Measurements from ENCODE around the gene USP4.

The USP4 gene

GRCh38 chr3:49341996-49342395, 2.1 kb upstream of the USP4 start:
- Histone ChIP-seq H3K79me2 (ENCODE audit: low read length) (peaks cover 37% of the 10 kb centered on the region), H3K36me3 (replicated peaks; ENCODE audit: insufficient read depth, low read length) (no peaks in the 10 kb centered on the region), H4K20me1 (ENCODE audit: insufficient read depth, low read length) (no peaks in the 10 kb centered on the region), H3K9ac (ENCODE audit: low read length) (no peak overlapping the region), H3K4me1 (ENCODE audit: low read length) (peaks cover 22% of the 10 kb centered on the region), H2AFZ (ENCODE audit: low read length) (no peak overlapping the region), H3K9me2 (replicated peaks; ENCODE audit: insufficient read depth, low read length) (no peaks in the 10 kb centered on the region), H3K4me3 (ENCODE audit: low read length) (no peak overlapping the region), H3K4me2 (ENCODE audit: low read depth, low read length) (no peak overlapping the region), H3K27ac (ENCODE audit: low read length) (no peak overlapping the region), H3K9me3 (replicated peaks; ENCODE audit: insufficient read depth, low read length) (no peaks in the 10 kb centered on the region), H3F3A (ENCODE audit: insufficient read depth, low read length) (peaks cover 31% of the 10 kb centered on the region), H3K27me3 (replicated peaks; ENCODE audit: insufficient read depth, low read length) (no peaks in the 10 kb centered on the region)
- TF ChIP-seq CTCF (IDR thresholded peaks at IDR 0.05; ENCODE audit: low read length) = no peak
- TF ChIP-seq EZH2phosphoT487 (IDR thresholded peaks at IDR 0.05; ENCODE audit: low read length) = no peak
- TF ChIP-seq EZH2 (optimal IDR thresholded peaks at IDR 0.05; ENCODE audit: low read depth, low read length) = no peak
- DNase-seq = no peak

GRCh38 chr3:49339581-49339940, 292 bp downstream of the USP4 start:
- peak overlapping the region; percentile 80; the same call in 1 of the 2 replicates for H3K27ac ChIP-seq (ENCODE audit: low read length)
- H3K27me3 ChIP-seq (replicated peaks; ENCODE audit: insufficient read depth, low read length) = no peaks in the 10 kb centered on the region
- peak overlapping the region; percentile 75 for H3K4me2 ChIP-seq (ENCODE audit: low read depth, low read length)
- peak overlapping the region; percentile 76 for H3K9ac ChIP-seq (ENCODE audit: low read length)
- H3K4me1 ChIP-seq (ENCODE audit: low read length) = peaks cover 15% of the 10 kb centered on the region
- peaks cover 54% of the 10 kb centered on the region for H3K79me2 ChIP-seq (ENCODE audit: low read length)
- peak overlapping the region; percentile 94 for H2AFZ ChIP-seq (ENCODE audit: low read length)
- TF ChIP-seq CTCF (IDR thresholded peaks at IDR 0.05; ENCODE audit: low read length) (no peak), EZH2phosphoT487 (IDR thresholded peaks at IDR 0.05; ENCODE audit: low read length) (no peak)
- DNase-seq = no peak
- no peaks in the 10 kb centered on the region for H3K9me2 ChIP-seq (replicated peaks; ENCODE audit: insufficient read depth, low read length)
- H3K4me3 ChIP-seq (ENCODE audit: low read length) = peak overlapping the region; percentile 80
- no peaks in the 10 kb centered on the region for H3K36me3 ChIP-seq (replicated peaks; ENCODE audit: insufficient read depth, low read length)
- H3K9me3 ChIP-seq (replicated peaks; ENCODE audit: insufficient read depth, low read length) = no peaks in the 10 kb centered on the region
- peaks cover 23% of the 10 kb centered on the region for H3F3A ChIP-seq (ENCODE audit: insufficient read depth, low read length)
- no peaks in the 10 kb centered on the region for H4K20me1 ChIP-seq (ENCODE audit: insufficient read depth, low read length)

- Histone ChIP-seq H3K4me1 (ENCODE audit: low read length) (no peaks in the 10 kb centered on the region), H3K27ac (ENCODE audit: low read length) (no peak overlapping the region), H4K20me1 (ENCODE audit: insufficient read depth, low read length) (no peaks in the 10 kb centered on the region), H3K27me3 (replicated peaks; ENCODE audit: insufficient read depth, low read length) (no peaks in the 10 kb centered on the region), H3K9me3 (replicated peaks; ENCODE audit: insufficient read depth, low read length) (no peaks in the 10 kb centered on the region), H3K9me2 (replicated peaks; ENCODE audit: insufficient read depth, low read length) (no peaks in the 10 kb centered on the region), H3K4me2 (ENCODE audit: low read depth, low read length) (no peak overlapping the region), H3F3A (ENCODE audit: insufficient read depth, low read length) (no peaks in the 10 kb centered on the region), H3K79me2 (ENCODE audit: low read length) (peaks cover 41% of the 10 kb centered on the region), H3K9ac (ENCODE audit: low read length) (no peak overlapping the region), H3K36me3 (replicated peaks; ENCODE audit: insufficient read depth, low read length) (no peaks in the 10 kb centered on the region), H2AFZ (ENCODE audit: low read length) (no peak overlapping the region), H3K4me3 (ENCODE audit: low read length) (no peak overlapping the region)
- TF ChIP-seq EZH2phosphoT487 (IDR thresholded peaks at IDR 0.05; ENCODE audit: low read length) (no peak), CTCF (IDR thresholded peaks at IDR 0.05; ENCODE audit: low read length) (no peak), EZH2 (optimal IDR thresholded peaks at IDR 0.05; ENCODE audit: low read depth, low read length) (no peak)
- no peak for DNase-seq
These were observed 5.8 kb downstream of the USP4 start for GRCh38 chr3:49333916-49334633.
